GM23338 (cell line): Measurements from ENCODE around the gene ZNF695. TPM values are rescaled to one million over a fixed set of nuclear protein-coding genes. Genes with fewer than 3 reads are reported as not detected.

ENCODE experiments used
- ATAC-seq: fragments of 200-7000 bp; cut with Tn5 transposase; 3 replicates; pipeline ENCODE4 v1.9.1; 2020
- DNase-seq: peaks from one replicate; pipeline ENCODE4 v3.0.0-alpha.2; 2015; ENCODE audit warnings: low spot score
- H2AFZ ChIP-seq: fragments of 200-600 bp; sonication (generic); 2 replicates; pipeline ENCODE4 v1.8.0; 2016; ENCODE audit warnings: antibody characterized with exemption, mild to moderate bottlenecking, moderate library complexity
- H3F3A ChIP-seq: fragments of 200-600 bp; sonication (generic); replicated peaks from 2 replicates; pipeline ENCODE4 v1.8.0; 2017; ENCODE audit warnings: antibody characterized with exemption, mixed run types, low read depth
- H3K27ac ChIP-seq: fragments of 200-600 bp; sonication (generic); 2 replicates; pipeline ENCODE4 v1.6.1; 2016; ENCODE audit warnings: low read depth
- H3K27me3 ChIP-seq: fragments of 200-600 bp; sonication (generic); 2 replicates; pipeline ENCODE4 v1.8.0; 2016; ENCODE audit warnings: mild to moderate bottlenecking, mixed run types, moderate library complexity; ENCODE audit not compliant: insufficient read depth
- H3K36me3 ChIP-seq: fragments of 200-600 bp; sonication (generic); 2 replicates; pipeline ENCODE4 v1.8.0; 2016; ENCODE audit warnings: mild to moderate bottlenecking; ENCODE audit not compliant: insufficient read depth
- H3K4me1 ChIP-seq: fragments of 200-600 bp; sonication (generic); 2 replicates; pipeline ENCODE4 v1.8.0; 2016; ENCODE audit warnings: mild to moderate bottlenecking, moderate library complexity; ENCODE audit not compliant: insufficient read depth
- H3K4me2 ChIP-seq: fragments of 200-600 bp; sonication (generic); 2 replicates; pipeline ENCODE4 v1.7.1; 2017; ENCODE audit warnings: mixed run types
- H3K4me3 ChIP-seq: fragments of 200-600 bp; sonication (generic); 2 replicates; pipeline ENCODE4 v1.6.1; 2016; ENCODE audit warnings: mixed run types
- H3K79me2 ChIP-seq: fragments of 200-600 bp; sonication (generic); replicated peaks from 2 replicates; pipeline ENCODE4 v1.8.0; 2017; ENCODE audit warnings: mild to moderate bottlenecking; ENCODE audit not compliant: insufficient read depth
- H3K9me2 ChIP-seq: fragments of 200-600 bp; sonication (generic); 2 replicates; pipeline ENCODE4 v1.8.0; 2017; ENCODE audit not compliant: insufficient read depth
- H4K20me1 ChIP-seq: fragments of 200-600 bp; sonication (generic); replicated peaks from 2 replicates; pipeline ENCODE4 v1.8.0; 2017; ENCODE audit warnings: mild to moderate bottlenecking; ENCODE audit not compliant: insufficient read depth
- H3K27ac Mint-ChIP-seq: 2 replicates; pipeline ENCODE4 v1.8.0; 2020; ENCODE audit warnings: inconsistent platforms, mild to moderate bottlenecking, moderate library complexity, mixed read lengths
- H3K27me3 Mint-ChIP-seq: 3 replicates; pipeline ENCODE4 v1.8.0; 2022; ENCODE audit warnings: low read depth, mild to moderate bottlenecking, moderate library complexity, mixed read lengths, inconsistent platforms; ENCODE audit not compliant: insufficient read depth, poor library complexity
- H3K36me3 Mint-ChIP-seq: 3 replicates; pipeline ENCODE4 v1.8.0; 2021; ENCODE audit warnings: low read depth, mild to moderate bottlenecking, inconsistent platforms, moderate library complexity, mixed read lengths
- H3K4me1 Mint-ChIP-seq: 3 replicates; pipeline ENCODE4 v1.8.0; 2020; ENCODE audit warnings: mild to moderate bottlenecking, inconsistent platforms, mixed read lengths
- H3K4me3 Mint-ChIP-seq: 3 replicates; pipeline ENCODE4 v1.8.0; 2021; ENCODE audit warnings: moderate library complexity, mild to moderate bottlenecking, inconsistent platforms, mixed read lengths
- H3K9me3 Mint-ChIP-seq: 3 replicates; pipeline ENCODE4 v1.8.0; 2020; ENCODE audit warnings: moderate library complexity, mild to moderate bottlenecking, inconsistent platforms, mixed read lengths
- CREB1 ChIP-seq: fragments of 250-450 bp; sonication (Bioruptor Pico); IDR thresholded peaks from 2 replicates; pipeline ENCODE4 v1.5.0; 2020; ENCODE audit warnings: low read depth, mild to moderate bottlenecking, moderate library complexity
- EZH2 ChIP-seq: fragments of 200-600 bp; sonication (generic); IDR thresholded peaks from one replicate; pipeline ENCODE4 v1.8.0; 2017; ENCODE audit warnings: antibody characterized with exemption, mild to moderate bottlenecking, low read depth; ENCODE audit not compliant: unreplicated experiment
- JUNB ChIP-seq: IDR thresholded peaks from one replicate; pipeline ENCODE4 v1.6.1; 2016; ENCODE audit warnings: antibody characterized with exemption; ENCODE audit not compliant: unreplicated experiment
- NANOG ChIP-seq: IDR thresholded peaks from 2 replicates; pipeline ENCODE4 v1.6.1; 2016; ENCODE audit warnings: antibody characterized with exemption, borderline replicate concordance
- POLR2AphosphoS5 ChIP-seq: IDR thresholded peaks from 2 replicates; pipeline ENCODE4 v1.6.1; 2016; ENCODE audit warnings: antibody characterized with exemption, low read depth
- STAT1 ChIP-seq: IDR thresholded peaks from one replicate; pipeline ENCODE4 v1.6.1; 2016; ENCODE audit warnings: antibody characterized with exemption; ENCODE audit not compliant: unreplicated experiment
- ZNF114 ChIP-seq: fragments of 250-450 bp; sonication (Bioruptor Pico); IDR thresholded peaks from 2 replicates; pipeline ENCODE4 v1.5.0; 2020; ENCODE audit warnings: mild to moderate bottlenecking, moderate library complexity
- ZNF331 ChIP-seq: fragments of 250-450 bp; sonication (Bioruptor Pico); IDR thresholded peaks from 2 replicates; pipeline ENCODE4 v1.5.0; 2020; ENCODE audit warnings: low read depth, mild to moderate bottlenecking, moderate library complexity
- polyA plus RNA-seq: library from polyadenylated mRNA; unstranded; fragments of >200 nt; fragmentation: Nextera tagmentation; extraction: Ambion mirVana; gene quantifications from 2 replicates; pipeline ENCODE4 v1.2.1, GENCODE V29; 2016
- total RNA-seq: library from RNA; depleted of rRNA; stranded (reverse); fragments of >200 nt; shearing (Covaris generic); gene quantifications from 2 replicates; pipeline ENCODE4 v1.2.3, GENCODE V29; 2014
- TF ChIP-seq, protein P1 (sequence below), 2 experiments: fragments of 200-600 bp in 1 of 2; sonication (generic) in 1 of 2; conservative IDR thresholded peaks; 2 replicates each; pipeline versions ENCODE4 v1.5.1 to v1.6.1; 2016 to 2017; ENCODE audit warnings: antibody characterized with exemption in 2 of 2, low read depth in 2 of 2, mild to moderate bottlenecking in 2 of 2, moderate library complexity in 1 of 2
- TF ChIP-seq, protein P2 (sequence below): fragments of 250-450 bp; sonication (Bioruptor Pico); IDR thresholded peaks from 2 replicates; pipeline ENCODE4 v1.5.0; 2020; ENCODE audit warnings: mild to moderate bottlenecking, moderate library complexity

ZNF695 gene
- total and polyA plus RNA-seq, 2 experiments from 2014 or later, result 26.5 to 34.2 TPM

DNA sequence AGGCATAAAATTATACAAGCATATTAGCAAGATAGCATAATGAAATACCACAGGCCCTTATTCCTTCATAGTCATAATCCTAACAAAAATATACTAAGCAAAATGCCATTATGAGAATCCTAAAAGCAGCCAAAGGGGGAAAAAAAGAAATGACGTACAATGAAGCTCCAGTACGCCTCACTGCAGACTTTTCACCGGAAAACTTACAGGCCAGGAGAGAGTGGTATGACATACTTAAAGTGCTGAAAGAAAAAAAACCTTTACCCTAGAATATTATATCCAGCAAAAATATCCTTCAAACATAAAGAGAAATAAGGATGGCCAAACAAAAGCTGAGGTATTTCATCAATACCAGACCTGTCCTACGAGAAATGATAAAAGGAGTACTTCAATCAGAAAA lies 19.5 kb downstream of the ZNF695 start:
- TF ChIP-seq, protein P1, sequence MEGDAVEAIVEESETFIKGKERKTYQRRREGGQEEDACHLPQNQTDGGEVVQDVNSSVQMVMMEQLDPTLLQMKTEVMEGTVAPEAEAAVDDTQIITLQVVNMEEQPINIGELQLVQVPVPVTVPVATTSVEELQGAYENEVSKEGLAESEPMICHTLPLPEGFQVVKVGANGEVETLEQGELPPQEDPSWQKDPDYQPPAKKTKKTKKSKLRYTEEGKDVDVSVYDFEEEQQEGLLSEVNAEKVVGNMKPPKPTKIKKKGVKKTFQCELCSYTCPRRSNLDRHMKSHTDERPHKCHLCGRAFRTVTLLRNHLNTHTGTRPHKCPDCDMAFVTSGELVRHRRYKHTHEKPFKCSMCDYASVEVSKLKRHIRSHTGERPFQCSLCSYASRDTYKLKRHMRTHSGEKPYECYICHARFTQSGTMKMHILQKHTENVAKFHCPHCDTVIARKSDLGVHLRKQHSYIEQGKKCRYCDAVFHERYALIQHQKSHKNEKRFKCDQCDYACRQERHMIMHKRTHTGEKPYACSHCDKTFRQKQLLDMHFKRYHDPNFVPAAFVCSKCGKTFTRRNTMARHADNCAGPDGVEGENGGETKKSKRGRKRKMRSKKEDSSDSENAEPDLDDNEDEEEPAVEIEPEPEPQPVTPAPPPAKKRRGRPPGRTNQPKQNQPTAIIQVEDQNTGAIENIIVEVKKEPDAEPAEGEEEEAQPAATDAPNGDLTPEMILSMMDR (conservative IDR thresholded peaks at IDR 0.05; ENCODE audit: low read depth in 2 of 2), result no peak
- Mint-ChIP-seq H3K4me1 (no peaks in the 10 kb centered on the region), H3K27ac (no peak overlapping the region), H3K4me3 (no peak overlapping the region), H3K36me3 (peaks cover 100% of the 10 kb centered on the region), H3K9me3 (peaks cover 100% of the 10 kb centered on the region), H3K27me3 (peaks cover 10% of the 10 kb centered on the region)
- Histone ChIP-seq H3K4me3 (no peak overlapping the region; the same call in 1 of the 2 replicates), H3K36me3 (peaks cover 85% of the 10 kb centered on the region), H4K20me1 (no peaks in the 10 kb centered on the region), H3K4me1 (no peaks in the 10 kb centered on the region), H3K27ac (no peak overlapping the region), H3K79me2 (peaks cover 40% of the 10 kb centered on the region), H3F3A (0 out of 2 replicates have a peak, but pooled peaks cover 5% of the 10 kb centered on the region), H3K9me2 (no peaks in the 10 kb centered on the region), H2AFZ (no peak overlapping the region), H3K4me2 (no peak overlapping the region), H3K27me3 (no peaks in the 10 kb centered on the region)
- peak; percentile 16 for DNase-seq
- ATAC-seq, result no peak

- Histone ChIP-seq H3K36me3 (peaks cover 86% of the 10 kb centered on the region), H3K79me2 (peaks cover 29% of the 10 kb centered on the region), H3K4me1 (no peaks in the 10 kb centered on the region), H3K27me3 (no peaks in the 10 kb centered on the region), H2AFZ (no peak overlapping the region), H3K27ac (no peak overlapping the region), H3K9me2 (no peaks in the 10 kb centered on the region), H4K20me1 (no peaks in the 10 kb centered on the region), H3K4me3 (peak overlapping the region; percentile 7; the same call in 1 of the 2 replicates), H3F3A (0 out of 2 replicates have a peak, but pooled peaks cover 5% of the 10 kb centered on the region), H3K4me2 (no peak overlapping the region)
- H3K9me3 Mint-ChIP-seq, result peaks cover 100% of the 10 kb centered on the region
- H3K4me3 Mint-ChIP-seq, result no peak overlapping the region
- H3K4me1 Mint-ChIP-seq, result no peaks in the 10 kb centered on the region
- ATAC-seq, result no peak
- peaks cover 100% of the 10 kb centered on the region for H3K36me3 Mint-ChIP-seq
- peaks cover 13% of the 10 kb centered on the region for H3K27me3 Mint-ChIP-seq
- no peak overlapping the region for H3K27ac Mint-ChIP-seq
- peak; percentile 11 for DNase-seq
- TF ChIP-seq, protein P2, sequence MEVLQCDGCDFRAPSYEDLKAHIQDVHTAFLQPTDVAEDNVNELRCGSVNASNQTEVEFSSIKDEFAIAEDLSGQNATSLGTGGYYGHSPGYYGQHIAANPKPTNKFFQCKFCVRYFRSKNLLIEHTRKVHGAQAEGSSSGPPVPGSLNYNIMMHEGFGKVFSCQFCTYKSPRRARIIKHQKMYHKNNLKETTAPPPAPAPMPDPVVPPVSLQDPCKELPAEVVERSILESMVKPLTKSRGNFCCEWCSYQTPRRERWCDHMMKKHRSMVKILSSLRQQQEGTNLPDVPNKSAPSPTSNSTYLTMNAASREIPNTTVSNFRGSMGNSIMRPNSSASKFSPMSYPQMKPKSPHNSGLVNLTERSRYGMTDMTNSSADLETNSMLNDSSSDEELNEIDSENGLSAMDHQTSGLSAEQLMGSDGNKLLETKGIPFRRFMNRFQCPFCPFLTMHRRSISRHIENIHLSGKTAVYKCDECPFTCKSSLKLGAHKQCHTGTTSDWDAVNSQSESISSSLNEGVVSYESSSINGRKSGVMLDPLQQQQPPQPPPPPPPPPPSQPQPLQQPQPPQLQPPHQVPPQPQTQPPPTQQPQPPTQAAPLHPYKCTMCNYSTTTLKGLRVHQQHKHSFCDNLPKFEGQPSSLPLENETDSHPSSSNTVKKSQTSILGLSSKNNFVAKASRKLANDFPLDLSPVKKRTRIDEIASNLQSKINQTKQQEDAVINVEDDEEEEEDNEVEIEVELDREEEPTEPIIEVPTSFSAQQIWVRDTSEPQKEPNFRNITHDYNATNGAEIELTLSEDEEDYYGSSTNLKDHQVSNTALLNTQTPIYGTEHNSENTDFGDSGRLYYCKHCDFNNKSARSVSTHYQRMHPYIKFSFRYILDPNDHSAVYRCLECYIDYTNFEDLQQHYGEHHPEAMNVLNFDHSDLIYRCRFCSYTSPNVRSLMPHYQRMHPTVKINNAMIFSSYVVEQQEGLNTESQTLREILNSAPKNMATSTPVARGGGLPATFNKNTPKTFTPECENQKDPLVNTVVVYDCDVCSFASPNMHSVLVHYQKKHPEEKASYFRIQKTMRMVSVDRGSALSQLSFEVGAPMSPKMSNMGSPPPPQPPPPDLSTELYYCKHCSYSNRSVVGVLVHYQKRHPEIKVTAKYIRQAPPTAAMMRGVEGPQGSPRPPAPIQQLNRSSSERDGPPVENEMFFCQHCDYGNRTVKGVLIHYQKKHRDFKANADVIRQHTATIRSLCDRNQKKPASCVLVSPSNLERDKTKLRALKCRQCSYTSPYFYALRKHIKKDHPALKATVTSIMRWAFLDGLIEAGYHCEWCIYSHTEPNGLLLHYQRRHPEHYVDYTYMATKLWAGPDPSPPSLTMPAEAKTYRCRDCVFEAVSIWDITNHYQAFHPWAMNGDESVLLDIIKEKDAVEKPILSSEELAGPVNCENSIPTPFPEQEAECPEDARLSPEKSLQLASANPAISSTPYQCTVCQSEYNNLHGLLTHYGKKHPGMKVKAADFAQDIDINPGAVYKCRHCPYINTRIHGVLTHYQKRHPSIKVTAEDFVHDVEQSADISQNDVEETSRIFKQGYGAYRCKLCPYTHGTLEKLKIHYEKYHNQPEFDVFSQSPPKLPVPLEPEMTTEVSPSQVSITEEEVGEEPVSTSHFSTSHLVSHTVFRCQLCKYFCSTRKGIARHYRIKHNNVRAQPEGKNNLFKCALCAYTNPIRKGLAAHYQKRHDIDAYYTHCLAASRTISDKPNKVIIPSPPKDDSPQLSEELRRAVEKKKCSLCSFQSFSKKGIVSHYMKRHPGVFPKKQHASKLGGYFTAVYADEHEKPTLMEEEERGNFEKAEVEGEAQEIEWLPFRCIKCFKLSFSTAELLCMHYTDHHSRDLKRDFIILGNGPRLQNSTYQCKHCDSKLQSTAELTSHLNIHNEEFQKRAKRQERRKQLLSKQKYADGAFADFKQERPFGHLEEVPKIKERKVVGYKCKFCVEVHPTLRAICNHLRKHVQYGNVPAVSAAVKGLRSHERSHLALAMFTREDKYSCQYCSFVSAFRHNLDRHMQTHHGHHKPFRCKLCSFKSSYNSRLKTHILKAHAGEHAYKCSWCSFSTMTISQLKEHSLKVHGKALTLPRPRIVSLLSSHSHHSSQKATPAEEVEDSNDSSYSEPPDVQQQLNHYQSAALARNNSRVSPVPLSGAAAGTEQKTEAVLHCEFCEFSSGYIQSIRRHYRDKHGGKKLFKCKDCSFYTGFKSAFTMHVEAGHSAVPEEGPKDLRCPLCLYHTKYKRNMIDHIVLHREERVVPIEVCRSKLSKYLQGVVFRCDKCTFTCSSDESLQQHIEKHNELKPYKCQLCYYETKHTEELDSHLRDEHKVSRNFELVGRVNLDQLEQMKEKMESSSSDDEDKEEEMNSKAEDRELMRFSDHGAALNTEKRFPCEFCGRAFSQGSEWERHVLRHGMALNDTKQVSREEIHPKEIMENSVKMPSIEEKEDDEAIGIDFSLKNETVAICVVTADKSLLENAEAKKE (CRISPR knock-in tag), result no peak
- no peak for TF ChIP-seq EZH2
- no peak for TF ChIP-seq ZNF331
- TF ChIP-seq CREB1 (CRISPR knock-in tag), result no peak
- TF ChIP-seq ZNF114 (CRISPR knock-in tag), result no peak
- TF ChIP-seq NANOG, result no peak
- no peak for TF ChIP-seq JUNB
- TF ChIP-seq STAT1, result no peak
- TF ChIP-seq POLR2AphosphoS5, result no peak
These were observed 20.7 kb downstream of the ZNF695 start for GRCh38 chr1:246987083-246987690.
